Fibroblast of pulmonary artery (primary cell): ENCODE measurements around the gene MAGI1.

ENCODE experiments used
- DNase-seq: peaks from one replicate; pipeline ENCODE4 v3.0.0-alpha.2; 2010; ENCODE audit warnings: low read depth
- H3K4me3 ChIP-seq: replicated peaks from 2 replicates; pipeline ENCODE4 v1.5.1; 2011; ENCODE audit warnings: low read depth, mild to moderate bottlenecking, control low read depth, low read length, moderate library complexity
- CTCF ChIP-seq: IDR thresholded peaks from 2 replicates; pipeline ENCODE4 v1.5.1; 2011; ENCODE audit warnings: mild to moderate bottlenecking, control low read depth, low read length, inconsistent platforms; ENCODE audit errors: missing control alignments

MAGI1 gene

GRCh38 chr3:66023738-66024385 lies 14.9 kb downstream of the MAGI1 start:
- TF ChIP-seq CTCF: no peak
- no peak for DNase-seq
- no peak overlapping the region for H3K4me3 ChIP-seq

- DNase-seq: no peak
- no peak overlapping the region for H3K4me3 ChIP-seq
- TF ChIP-seq CTCF: no peak
These were observed 15.5 kb downstream of the MAGI1 start for GRCh38 chr3:66023229-66023628.

- DNase-seq: no peak
These were observed 17.0 kb downstream of the MAGI1 start for GRCh38 chr3:66021731-66022131.

GRCh38 chr3:66019896-66020295 lies 18.8 kb downstream of the MAGI1 start:
- DNase-seq: no peak
- TF ChIP-seq CTCF: no peak
- no peak overlapping the region for H3K4me3 ChIP-seq

More at GRCh38 chr3:66021731-66022131, 17.0 kb downstream of the MAGI1 start:
- no peak for TF ChIP-seq CTCF
- H3K4me3 ChIP-seq: no peak overlapping the region

GRCh38 chr3:66018057-66019033 lies 20.4 kb downstream of the MAGI1 start:
- no peak for TF ChIP-seq CTCF
- DNase-seq: no peak
- no peak overlapping the region for H3K4me3 ChIP-seq

GRCh38 chr3:66017591-66017990 lies 21.1 kb downstream of the MAGI1 start:
- DNase-seq: no peak
- TF ChIP-seq CTCF: no peak

More at GRCh38 chr3:66017591-66017990, 21.1 kb downstream of the MAGI1 start:
- H3K4me3 ChIP-seq: no peak overlapping the region
